NCI-H345 treated with DMSO at 0.1 percent for 48 hours (cell line): ENCODE measurements around the gene SULT1C2.

Experiments
- DNase-seq: peaks from one replicate; lab custom pipeline; 2025; ENCODE audit not compliant: unreplicated experiment; lab: John Stamatoyannopoulos, UW

The SULT1C2 gene

GRCh38 chr2:108287169-108287568 is 1.5 kb upstream of the SULT1C2 start:
- no peak for DNase-seq

GRCh38 chr2:108293850-108294249 is 5.2 kb downstream of the SULT1C2 start:
- DNase-seq: no peak

- no peak for DNase-seq
Measured at GRCh38 chr2:108297436-108298141, 8.9 kb downstream of the SULT1C2 start.

GRCh38 chr2:108301558-108301957 is 12.9 kb downstream of the SULT1C2 start:
- no peak for DNase-seq

GRCh38 chr2:108304975-108305374 is 16.3 kb downstream of the SULT1C2 start:
- no peak for DNase-seq

GRCh38 chr2:108305901-108306300 is 17.2 kb downstream of the SULT1C2 start:
- no peak for DNase-seq

- no peak for DNase-seq
Measured at GRCh38 chr2:108309903-108310302, 21.2 kb downstream of the SULT1C2 start.

- no peak for DNase-seq
Measured at GRCh38 chr2:108314586-108315296, 26.0 kb downstream of the SULT1C2 start.

- DNase-seq: no peak
Measured at GRCh38 chr2:108315444-108315934, 26.8 kb downstream of the SULT1C2 start.

GRCh38 chr2:108316033-108316432 is 27.3 kb downstream of the SULT1C2 start:
- DNase-seq: no peak

GRCh38 chr2:108316461-108317258 is 28.0 kb downstream of the SULT1C2 start:
- no peak for DNase-seq

GRCh38 chr2:108320326-108320922 is 31.7 kb downstream of the SULT1C2 start:
- DNase-seq: peak; percentile 93

GRCh38 chr2:108323619-108324018 is 34.9 kb downstream of the SULT1C2 start:
- no peak for DNase-seq

- no peak for DNase-seq
Measured at GRCh38 chr2:108324531-108325255, 36.0 kb downstream of the SULT1C2 start.

- no peak for DNase-seq
Measured at GRCh38 chr2:108325756-108326155, 37.1 kb downstream of the SULT1C2 start.

GRCh38 chr2:108329771-108330170 is 41.1 kb downstream of the SULT1C2 start:
- no peak for DNase-seq

- DNase-seq: no peak
Measured at GRCh38 chr2:108330979-108331378, 42.3 kb downstream of the SULT1C2 start.

GRCh38 chr2:108345951-108346350 is 57.3 kb downstream of the SULT1C2 start:
- DNase-seq: no peak

- no peak for DNase-seq
Measured at GRCh38 chr2:108346827-108347226, 58.1 kb downstream of the SULT1C2 start.

- no peak for DNase-seq
Measured at GRCh38 chr2:108347786-108348185, 59.1 kb downstream of the SULT1C2 start.
